Muscle of back (tissue), 11 donors: ENCODE results near the gene TBC1D10B. TPM values are rescaled to one million over a fixed set of nuclear protein-coding genes. Genes with fewer than 3 reads are reported as not detected.
"Not testable (repeated sequence)": the region's sequence is repeated elsewhere in the genome, so short reads cannot be mapped to it uniquely, and the experiment has no call there.

Experiments
- DNase-seq, 3 donors: peaks; one replicate each; pipeline versions ENCODE4 v3.0.0 to v3.0.0-alpha.2; 2013
- polyA plus RNA-seq, 10 donors: library from polyadenylated mRNA; unstranded; fragments of 120-200 nt; gene quantifications; one replicate each; pipeline ENCODE4 v1.2.1, GENCODE V29; 2013; ENCODE audit not compliant: insufficient read length in 10 of 10

TBC1D10B gene
- polyA plus RNA-seq, 10 donors, result 26.6 to 33.6 (median 29.4) TPM

GRCh38 chr16:30398661-30399434 is 28.6 kb upstream of the TBC1D10B start:
- DNase-seq, result no peak

- no peak for DNase-seq
Measured at GRCh38 chr16:30397776-30398660, 27.7 kb upstream of the TBC1D10B start.

- no peak for DNase-seq
Measured at GRCh38 chr16:30397056-30397455, 26.8 kb upstream of the TBC1D10B start.

GRCh38 chr16:30396627-30397026 is 26.3 kb upstream of the TBC1D10B start:
- DNase-seq, result not testable (repeated sequence)

- no peak for DNase-seq
Measured at GRCh38 chr16:30395992-30396585, 25.8 kb upstream of the TBC1D10B start.

GRCh38 chr16:30395155-30395991 is 25.1 kb upstream of the TBC1D10B start, which contains the start of gene ZNF48:
TSS of gene ZNF48 (plus strand) at chr16:30395420. CDS start at chr16:30395795, 375 bp downstream.
- DNase-seq, result peak; percentile 89 to 97 (median 93)

- DNase-seq, result peak in 1 of 3 donors; percentile 78
Measured at GRCh38 chr16:30394592-30395154, 24.4 kb upstream of the TBC1D10B start.

GRCh38 chr16:30383521-30383920 is 13.2 kb upstream of the TBC1D10B start:
- peak in 2 of 3 donors; percentile 77 to 90 for DNase-seq

- no peak for DNase-seq
Measured at GRCh38 chr16:30382111-30382881, 12.0 kb upstream of the TBC1D10B start, which contains the start of gene SEPTIN1. TSS of gene SEPTIN1 (minus strand) at chr16:30382561. CDS start at chr16:30382542, 19 bp downstream.

GRCh38 chr16:30381291-30382041 is 11.2 kb upstream of the TBC1D10B start:
- no peak for DNase-seq

GRCh38 chr16:30380803-30381208 is 10.5 kb upstream of the TBC1D10B start:
- no peak for DNase-seq

- DNase-seq, result no peak
Measured at GRCh38 chr16:30380072-30380802, 9.9 kb upstream of the TBC1D10B start.

- DNase-seq, result no peak
Measured at GRCh38 chr16:30379158-30379783, 9.0 kb upstream of the TBC1D10B start.

GRCh38 chr16:30378236-30379157 is 8.2 kb upstream of the TBC1D10B start:
- DNase-seq, result peak; percentile 98 to 99 (median 99)

GRCh38 chr16:30377812-30378235 is 7.5 kb upstream of the TBC1D10B start:
- peak; percentile 88 to 96 (median 94) for DNase-seq

GRCh38 chr16:30377050-30377811 is 6.9 kb upstream of the TBC1D10B start:
- no peak for DNase-seq
